ENCODE data around the gene GPR146. TPM values are rescaled to one million over a fixed set of nuclear protein-coding genes. Genes with fewer than 3 reads are reported as not detected.
A peak's percentile ranks its signal among the peaks of the same experiment; 100 is the strongest.

The GPR146 gene
- total and polyA plus RNA-seq, 2 experiments from 2014 or later = 2.6 to 5.2 TPM

DNA sequence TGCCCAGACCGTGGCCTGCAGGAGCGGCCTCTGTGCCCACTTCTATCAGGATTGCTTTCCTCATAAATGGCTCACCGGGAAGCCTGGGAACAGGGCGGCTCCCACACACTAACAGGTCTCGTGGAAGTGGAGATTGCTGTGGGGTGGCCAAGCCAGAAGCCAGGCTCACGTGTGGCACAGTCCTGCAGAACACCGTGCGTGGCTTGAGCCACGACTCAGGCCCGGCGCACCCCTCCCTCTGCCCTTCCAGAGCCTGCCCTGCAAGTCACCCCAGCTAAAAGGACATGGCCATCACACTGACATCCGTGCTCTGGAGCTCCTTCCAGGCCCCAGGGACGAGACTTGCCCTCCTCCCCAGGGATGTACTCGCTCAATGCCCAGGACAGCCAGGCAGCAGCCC lies 50.5 kb downstream of the GPR146 start:
- H3K9me3 ChIP-seq (ENCODE audit: low read depth) = no peaks in the 10 kb centered on the region
- no peak overlapping the region for H3K27ac ChIP-seq
- no peaks in the 10 kb centered on the region for H3K36me3 ChIP-seq (replicated peaks; ENCODE audit: insufficient read depth, low read depth)
- peaks cover 19% of the 10 kb centered on the region for H3K4me1 ChIP-seq (ENCODE audit: insufficient read depth)
- no peak overlapping the region for H3K4me2 ChIP-seq
- no peaks in the 10 kb centered on the region for H4K20me1 ChIP-seq (ENCODE audit: insufficient read depth, poor library complexity, severe bottlenecking)
- H3K27me3 ChIP-seq = no peaks in the 10 kb centered on the region
- no peaks in the 10 kb centered on the region for H3K9me2 ChIP-seq (replicated peaks; ENCODE audit: insufficient read depth)
- no peak overlapping the region for H3K4me3 ChIP-seq
- H3K79me2 ChIP-seq = peaks cover 5% of the 10 kb centered on the region
- DNase-seq (ENCODE audit: low spot score) = no peak
- TF ChIP-seq EZH2 (IDR thresholded peaks at IDR 0.05; ENCODE audit: borderline replicate concordance) = no peak
- TF ChIP-seq EZH2phosphoT487 (IDR thresholded peaks at IDR 0.05; ENCODE audit: low read depth, severe bottlenecking, unreplicated experiment) = no peak
- TF ChIP-seq, protein P1, sequence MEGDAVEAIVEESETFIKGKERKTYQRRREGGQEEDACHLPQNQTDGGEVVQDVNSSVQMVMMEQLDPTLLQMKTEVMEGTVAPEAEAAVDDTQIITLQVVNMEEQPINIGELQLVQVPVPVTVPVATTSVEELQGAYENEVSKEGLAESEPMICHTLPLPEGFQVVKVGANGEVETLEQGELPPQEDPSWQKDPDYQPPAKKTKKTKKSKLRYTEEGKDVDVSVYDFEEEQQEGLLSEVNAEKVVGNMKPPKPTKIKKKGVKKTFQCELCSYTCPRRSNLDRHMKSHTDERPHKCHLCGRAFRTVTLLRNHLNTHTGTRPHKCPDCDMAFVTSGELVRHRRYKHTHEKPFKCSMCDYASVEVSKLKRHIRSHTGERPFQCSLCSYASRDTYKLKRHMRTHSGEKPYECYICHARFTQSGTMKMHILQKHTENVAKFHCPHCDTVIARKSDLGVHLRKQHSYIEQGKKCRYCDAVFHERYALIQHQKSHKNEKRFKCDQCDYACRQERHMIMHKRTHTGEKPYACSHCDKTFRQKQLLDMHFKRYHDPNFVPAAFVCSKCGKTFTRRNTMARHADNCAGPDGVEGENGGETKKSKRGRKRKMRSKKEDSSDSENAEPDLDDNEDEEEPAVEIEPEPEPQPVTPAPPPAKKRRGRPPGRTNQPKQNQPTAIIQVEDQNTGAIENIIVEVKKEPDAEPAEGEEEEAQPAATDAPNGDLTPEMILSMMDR (IDR thresholded peaks at IDR 0.05; ENCODE audit: poor library complexity) = no peak
- WGBS (ENCODE audit: low lambda C conversion rate, missing lambda C conversion rate) = 92% methylated on average over 13 of the region's 14 CpGs
- no peak overlapping the region for H2AFZ ChIP-seq

DNA sequence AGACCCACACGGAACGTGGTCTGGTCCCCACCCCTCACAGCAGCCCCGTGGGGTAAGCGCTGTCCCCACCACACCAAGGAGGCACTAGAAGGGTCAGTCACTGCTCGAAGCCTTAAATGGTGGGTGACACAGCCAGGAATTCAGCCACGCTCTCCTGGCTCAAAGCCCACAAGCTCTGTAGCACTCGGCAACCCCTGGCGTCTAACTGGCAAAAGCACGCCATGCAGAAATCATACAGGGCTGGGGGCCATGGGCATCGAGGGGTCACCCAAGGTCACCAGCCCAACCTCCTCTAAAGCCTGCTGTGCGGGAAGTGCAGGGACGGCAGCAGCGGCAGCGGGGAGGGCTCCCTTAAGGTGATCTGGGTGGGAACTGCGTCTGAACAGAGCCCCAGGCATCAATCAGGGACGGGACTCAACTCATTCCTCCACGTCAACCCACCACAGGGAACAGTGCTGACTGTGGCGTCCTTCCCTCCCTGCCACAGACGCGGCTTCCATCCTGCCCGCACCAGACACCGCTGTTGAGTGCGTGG lies 51.3 kb downstream of the GPR146 start:
- Histone ChIP-seq H3K79me2 (peaks cover 5% of the 10 kb centered on the region), H3K9me2 (replicated peaks; ENCODE audit: insufficient read depth) (no peaks in the 10 kb centered on the region), H3K4me1 (ENCODE audit: insufficient read depth) (peaks cover 19% of the 10 kb centered on the region), H3K27ac (no peak overlapping the region), H3K36me3 (replicated peaks; ENCODE audit: insufficient read depth, low read depth) (no peaks in the 10 kb centered on the region), H3K4me3 (no peak overlapping the region), H3K4me2 (no peak overlapping the region), H4K20me1 (ENCODE audit: insufficient read depth, poor library complexity, severe bottlenecking) (no peaks in the 10 kb centered on the region), H3K9me3 (ENCODE audit: low read depth) (no peaks in the 10 kb centered on the region), H3K27me3 (no peaks in the 10 kb centered on the region), H2AFZ (no peak overlapping the region)
- TF ChIP-seq, protein P1 (IDR thresholded peaks at IDR 0.05; ENCODE audit: poor library complexity) = no peak
- TF ChIP-seq EZH2 (IDR thresholded peaks at IDR 0.05; ENCODE audit: borderline replicate concordance) = no peak
- no peak for TF ChIP-seq EZH2phosphoT487 (IDR thresholded peaks at IDR 0.05; ENCODE audit: low read depth, severe bottlenecking, unreplicated experiment)
- no peak for DNase-seq (ENCODE audit: low spot score)
- WGBS (ENCODE audit: low lambda C conversion rate, missing lambda C conversion rate) = 78% methylated on average over 23 of the region's 23 CpGs

DNA sequence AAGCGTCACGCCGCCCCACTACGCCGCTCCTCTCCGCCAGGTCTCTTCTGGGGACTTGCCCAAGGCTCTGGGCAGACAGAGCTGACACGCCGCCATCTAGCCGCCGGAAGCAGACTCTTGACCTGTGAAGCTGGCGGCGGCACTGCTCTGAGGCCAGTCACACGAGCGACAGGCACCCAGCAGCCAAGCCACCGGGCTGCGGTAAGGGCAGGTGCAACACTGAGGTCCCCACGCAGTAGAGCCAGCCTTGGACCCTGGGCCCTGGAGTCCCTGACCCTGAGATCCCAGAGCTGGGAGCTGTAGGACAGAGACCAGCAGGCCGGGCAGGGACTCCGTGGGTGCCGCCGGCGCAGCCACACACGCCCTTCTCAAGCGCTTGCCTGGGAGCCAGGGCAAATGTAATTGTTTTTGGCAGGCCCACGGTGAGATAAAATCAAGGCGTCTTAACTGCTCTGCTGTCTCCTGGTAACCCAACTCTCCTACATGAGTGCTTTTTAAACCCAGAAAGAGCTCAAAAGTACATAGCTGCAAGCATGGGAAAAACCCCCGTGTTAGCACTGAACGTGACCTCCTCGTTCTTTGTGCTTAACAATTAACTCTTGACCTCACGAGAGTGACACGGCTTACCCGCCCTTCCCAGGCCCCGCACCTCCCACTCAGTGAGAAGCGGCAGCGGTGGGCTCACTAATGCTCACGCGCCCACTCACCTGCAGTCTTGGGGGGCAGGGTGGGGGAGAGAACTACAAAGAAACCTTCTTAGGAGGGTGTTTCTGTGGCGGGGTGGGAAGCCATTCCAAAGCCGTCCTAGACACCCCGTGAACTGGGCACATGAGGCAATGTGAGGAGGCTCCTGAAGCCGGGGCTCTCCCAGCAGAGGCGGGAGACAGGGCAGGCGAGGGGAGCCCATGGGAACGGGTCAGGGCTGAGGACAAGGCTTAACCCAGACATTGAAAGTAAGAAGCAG lies 52.1 kb downstream of the GPR146 start:
- H3K9me2 ChIP-seq (replicated peaks; ENCODE audit: insufficient read depth) = no peaks in the 10 kb centered on the region
- TF ChIP-seq EZH2phosphoT487 (IDR thresholded peaks at IDR 0.05; ENCODE audit: low read depth, severe bottlenecking, unreplicated experiment) (no peak), EZH2 (IDR thresholded peaks at IDR 0.05; ENCODE audit: borderline replicate concordance) (no peak)
- TF ChIP-seq, protein P1 (IDR thresholded peaks at IDR 0.05; ENCODE audit: poor library complexity) = no peak
- peaks cover 21% of the 10 kb centered on the region for H3K4me1 ChIP-seq (ENCODE audit: insufficient read depth)
- no peak overlapping the region for H2AFZ ChIP-seq
- DNase-seq (ENCODE audit: low spot score) = peak; percentile 40
- H3K27ac ChIP-seq = peak overlapping the region; percentile 71
- H3K9me3 ChIP-seq (ENCODE audit: low read depth) = no peaks in the 10 kb centered on the region
- WGBS (ENCODE audit: low lambda C conversion rate, missing lambda C conversion rate) = 64% methylated on average over 44 of the region's 44 CpGs
- H3K27me3 ChIP-seq = no peaks in the 10 kb centered on the region
- no peak overlapping the region for H3K4me3 ChIP-seq
- H3K4me2 ChIP-seq = peak overlapping the region; percentile 54
- peaks cover 5% of the 10 kb centered on the region for H3K79me2 ChIP-seq
- H4K20me1 ChIP-seq (ENCODE audit: insufficient read depth, poor library complexity, severe bottlenecking) = no peaks in the 10 kb centered on the region
- no peaks in the 10 kb centered on the region for H3K36me3 ChIP-seq (replicated peaks; ENCODE audit: insufficient read depth, low read depth)
